Measurements from ENCODE around the gene PLCL1.

DNA sequence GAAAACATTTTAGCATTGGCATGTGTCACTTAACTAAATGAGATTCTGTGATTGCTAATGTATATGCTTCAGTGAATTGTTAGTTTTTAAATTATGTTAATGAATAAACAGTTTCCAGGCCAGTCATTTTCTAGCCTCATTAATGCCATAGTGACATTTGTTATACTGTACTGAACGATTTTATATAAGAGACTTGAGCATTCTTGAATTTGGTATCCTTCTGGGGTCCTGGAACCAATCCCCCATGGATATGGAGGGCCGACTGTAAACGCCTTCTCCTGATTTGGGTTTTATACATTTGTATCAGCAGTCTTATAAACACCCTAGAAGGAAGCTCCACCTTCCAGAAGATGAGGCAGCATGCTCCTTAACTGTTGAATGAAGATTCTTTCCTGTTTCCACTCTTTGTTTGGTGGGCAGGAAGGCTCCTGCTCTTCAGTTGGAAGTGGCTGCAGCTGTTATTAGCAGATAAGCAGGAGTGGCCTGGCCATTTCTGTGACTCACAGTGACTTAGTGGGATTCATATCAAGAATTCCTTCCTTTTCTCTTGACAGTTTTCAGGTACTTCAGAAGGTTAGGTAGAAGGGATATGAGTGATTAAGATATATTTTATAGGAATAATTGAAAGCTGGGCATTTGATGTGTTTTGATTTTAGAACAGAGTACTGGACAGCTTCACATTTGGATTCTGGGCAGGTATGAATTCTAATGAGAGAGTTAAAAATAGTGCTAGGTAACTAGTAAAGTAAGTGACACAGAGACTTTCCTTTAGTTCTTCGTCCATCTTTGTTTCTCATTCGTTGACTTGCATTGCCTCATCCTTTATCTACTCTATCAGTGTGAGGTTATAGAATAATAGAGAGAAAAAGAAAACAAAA lies 124.9 kb downstream of the PLCL1 start:
- no peak for TF ChIP-seq TCF7L2 (IDR thresholded peaks at IDR 0.05; ENCODE audit: borderline replicate concordance, extremely low read depth, insufficient read depth, insufficient read length)
- no peak for TF ChIP-seq YY1 (IDR thresholded peaks at IDR 0.05; ENCODE audit: extremely low read depth, insufficient replicate concordance, low read depth, low read length)
- TF ChIP-seq, protein P1, sequence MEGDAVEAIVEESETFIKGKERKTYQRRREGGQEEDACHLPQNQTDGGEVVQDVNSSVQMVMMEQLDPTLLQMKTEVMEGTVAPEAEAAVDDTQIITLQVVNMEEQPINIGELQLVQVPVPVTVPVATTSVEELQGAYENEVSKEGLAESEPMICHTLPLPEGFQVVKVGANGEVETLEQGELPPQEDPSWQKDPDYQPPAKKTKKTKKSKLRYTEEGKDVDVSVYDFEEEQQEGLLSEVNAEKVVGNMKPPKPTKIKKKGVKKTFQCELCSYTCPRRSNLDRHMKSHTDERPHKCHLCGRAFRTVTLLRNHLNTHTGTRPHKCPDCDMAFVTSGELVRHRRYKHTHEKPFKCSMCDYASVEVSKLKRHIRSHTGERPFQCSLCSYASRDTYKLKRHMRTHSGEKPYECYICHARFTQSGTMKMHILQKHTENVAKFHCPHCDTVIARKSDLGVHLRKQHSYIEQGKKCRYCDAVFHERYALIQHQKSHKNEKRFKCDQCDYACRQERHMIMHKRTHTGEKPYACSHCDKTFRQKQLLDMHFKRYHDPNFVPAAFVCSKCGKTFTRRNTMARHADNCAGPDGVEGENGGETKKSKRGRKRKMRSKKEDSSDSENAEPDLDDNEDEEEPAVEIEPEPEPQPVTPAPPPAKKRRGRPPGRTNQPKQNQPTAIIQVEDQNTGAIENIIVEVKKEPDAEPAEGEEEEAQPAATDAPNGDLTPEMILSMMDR (IDR thresholded peaks at IDR 0.05 in 2 of 3, conservative IDR thresholded peaks at IDR 0.05 in 1 of 3; ENCODE audit: borderline replicate concordance in 1 of 3, insufficient read depth in 1 of 3, low read depth in 2 of 3, low read length in 2 of 3) = no peak

All from HCT116 (cell line).